NCI-H748 treated with DMSO at 0.1 percent for 48 hours (cell line): Measurements from ENCODE around the gene LGR5.
A peak's percentile ranks its signal among the peaks of the same experiment; 100 is the strongest.

ENCODE experiments used
- DNase-seq: peaks from one replicate; lab custom pipeline; 2025; lab: John Stamatoyannopoulos, UW

Gene LGR5

GRCh38 chr12:71438670-71439361 lies 782 bp upstream of the LGR5 start:
- peak; percentile 65 for DNase-seq

- DNase-seq: no peak
Measured at GRCh38 chr12:71439362-71439612, 311 bp upstream of the LGR5 start.

GRCh38 chr12:71440345-71440762 lies 756 bp downstream of the LGR5 start:
- no peak for DNase-seq

GRCh38 chr12:71440763-71441748 lies 1.5 kb downstream of the LGR5 start:
- no peak for DNase-seq

GRCh38 chr12:71441836-71442566 lies 2.4 kb downstream of the LGR5 start:
- DNase-seq: no peak

- DNase-seq: no peak
Measured at GRCh38 chr12:71442567-71442931, 3.0 kb downstream of the LGR5 start.

- DNase-seq: no peak
Measured at GRCh38 chr12:71445071-71445470, 5.5 kb downstream of the LGR5 start.

- DNase-seq: no peak
Measured at GRCh38 chr12:71447691-71448132, 8.1 kb downstream of the LGR5 start.

- no peak for DNase-seq
Measured at GRCh38 chr12:71448150-71448581, 8.6 kb downstream of the LGR5 start.

- peak; percentile 85 for DNase-seq
Measured at GRCh38 chr12:71449373-71450070, 9.9 kb downstream of the LGR5 start.

- no peak for DNase-seq
Measured at GRCh38 chr12:71452006-71452405, 12.4 kb downstream of the LGR5 start.

- DNase-seq: peak; percentile 99
Measured at GRCh38 chr12:71455028-71455737, 15.6 kb downstream of the LGR5 start.

- DNase-seq: peak; percentile 88
Measured at GRCh38 chr12:71456316-71456715, 16.7 kb downstream of the LGR5 start.

GRCh38 chr12:71456990-71457389 lies 17.4 kb downstream of the LGR5 start:
- DNase-seq: no peak

- no peak for DNase-seq
Measured at GRCh38 chr12:71460318-71460717, 20.7 kb downstream of the LGR5 start.

GRCh38 chr12:71460850-71461609 lies 21.4 kb downstream of the LGR5 start:
- no peak for DNase-seq

GRCh38 chr12:71461787-71462328 lies 22.3 kb downstream of the LGR5 start:
- DNase-seq: no peak

GRCh38 chr12:71465796-71466195 lies 26.2 kb downstream of the LGR5 start:
- DNase-seq: no peak

- no peak for DNase-seq
Measured at GRCh38 chr12:71469258-71469750, 29.7 kb downstream of the LGR5 start.

- no peak for DNase-seq
Measured at GRCh38 chr12:71472441-71472911, 32.9 kb downstream of the LGR5 start.
